NCI-H510A treated with DMSO at 0.1 percent for 48 hours (cell line): ENCODE results near the gene FGF12.

Experiments used
- DNase-seq: peaks from one replicate; lab custom pipeline; 2025; lab: John Stamatoyannopoulos, UW

The FGF12 gene

DNA sequence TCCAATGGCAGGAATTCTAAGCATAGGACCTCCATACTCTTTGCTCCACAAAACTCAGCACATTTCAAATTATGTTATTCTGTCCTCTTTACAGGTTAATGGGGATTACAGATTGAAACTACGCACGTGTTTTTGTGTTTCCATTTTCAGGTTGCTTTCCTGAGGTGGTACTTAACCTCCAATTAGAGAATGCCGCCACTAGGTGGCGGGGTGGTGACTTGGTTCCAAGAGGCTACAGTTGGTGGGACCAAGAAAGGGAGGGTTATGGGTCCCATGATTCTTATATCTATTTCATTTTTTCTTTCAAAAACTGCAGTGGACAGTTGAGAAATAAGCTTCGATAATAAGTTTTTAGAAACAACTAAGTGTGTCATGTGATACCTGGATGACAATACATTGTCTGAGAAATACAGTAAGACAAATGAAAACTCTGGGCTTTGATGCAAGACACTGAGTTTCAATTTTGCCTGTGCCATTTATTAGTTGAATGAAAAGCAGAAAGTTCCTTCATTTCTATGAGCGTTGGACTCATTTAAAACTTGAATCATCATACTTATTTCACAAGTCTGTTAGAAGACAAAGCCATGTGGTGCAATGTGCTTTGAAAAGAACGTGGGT is 539.0 kb downstream of the FGF12 start:
- DNase-seq, result no peak

GRCh38 chr3:192187485-192188051 is 539.8 kb downstream of the FGF12 start:
- no peak for DNase-seq

- DNase-seq, result no peak
Observed at GRCh38 chr3:192186498-192186897, 540.8 kb downstream of the FGF12 start.

DNA sequence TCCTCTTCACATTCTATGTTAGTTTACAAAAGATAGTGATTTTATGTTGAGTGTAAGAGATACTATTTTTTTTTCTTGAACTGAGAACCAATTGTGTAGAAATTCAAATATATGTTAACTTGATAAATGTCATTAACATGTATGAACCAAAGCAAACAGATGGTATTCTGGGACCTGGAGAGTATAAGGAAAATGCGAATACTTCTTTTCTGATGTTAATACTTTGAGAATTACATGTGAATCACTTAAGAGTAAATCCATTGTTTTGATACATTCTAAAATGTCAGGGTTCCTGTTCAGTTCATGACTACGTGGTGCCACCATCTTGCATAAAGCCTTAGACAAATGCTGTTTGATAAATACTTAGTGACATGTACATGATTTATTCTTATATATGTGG is 541.3 kb downstream of the FGF12 start:
- no peak for DNase-seq

GRCh38 chr3:192183109-192183508 is 544.2 kb downstream of the FGF12 start:
- no peak for DNase-seq

GRCh38 chr3:192181151-192181550 is 546.2 kb downstream of the FGF12 start:
- DNase-seq, result no peak

DNA sequence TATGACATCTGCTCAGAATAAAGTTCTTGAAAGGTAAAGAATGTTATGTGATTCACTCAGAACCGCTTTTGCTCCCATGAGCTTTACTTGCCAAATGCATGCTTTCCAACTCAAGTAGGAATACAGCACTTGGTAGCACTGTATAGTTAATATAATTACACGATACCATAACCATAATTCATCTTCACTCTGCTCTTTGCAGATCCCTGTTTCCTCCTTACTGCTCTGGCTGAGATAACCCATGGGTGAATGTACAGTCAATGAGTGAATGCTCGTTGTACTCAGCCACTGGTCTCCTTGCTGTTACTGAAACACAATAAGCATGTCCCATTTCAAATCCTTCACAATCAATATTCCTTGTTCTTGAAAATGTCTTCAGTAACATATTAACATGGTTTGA is 550.0 kb downstream of the FGF12 start:
- no peak for DNase-seq

GRCh38 chr3:192174283-192174682 is 553.1 kb downstream of the FGF12 start:
- no peak for DNase-seq

DNA sequence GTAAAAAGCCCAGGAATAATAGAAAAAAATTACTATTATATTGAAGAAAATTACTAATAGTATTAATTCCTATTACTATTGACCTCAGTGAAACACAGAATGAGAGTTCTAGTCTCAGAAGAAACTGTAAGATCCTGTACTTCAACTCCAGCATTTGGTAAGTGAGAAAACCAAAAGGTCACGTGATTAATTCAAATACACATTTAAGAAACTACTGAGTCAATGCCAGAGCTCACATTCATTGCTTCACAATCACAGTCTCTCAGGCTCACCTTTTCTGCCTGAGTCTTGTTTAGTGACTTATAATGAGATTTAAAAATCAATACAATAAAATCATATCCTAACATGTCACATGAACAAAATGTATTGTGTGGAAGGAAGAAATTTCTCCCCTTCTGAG is 556.1 kb downstream of the FGF12 start:
- DNase-seq, result no peak

GRCh38 chr3:192170659-192171058 is 556.7 kb downstream of the FGF12 start:
- no peak for DNase-seq

DNA sequence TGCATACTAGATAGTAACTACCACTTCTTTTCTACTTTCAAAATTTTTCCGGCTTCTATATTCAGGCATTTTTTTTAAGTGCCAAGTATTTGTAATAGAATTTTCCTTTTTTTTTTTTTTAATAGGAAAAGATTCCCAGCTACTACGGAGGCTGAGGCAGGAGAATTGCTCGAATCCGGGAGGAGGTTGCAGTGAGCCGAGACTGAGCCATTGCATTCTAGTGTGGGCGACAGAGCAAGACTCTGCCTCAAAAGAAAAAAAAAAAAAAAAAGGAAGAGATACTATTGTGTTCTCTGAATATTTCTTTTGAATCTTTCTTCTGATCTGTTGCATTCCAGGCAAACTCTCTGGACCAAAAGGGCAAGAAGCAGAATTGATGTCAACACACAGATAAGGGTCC is 557.3 kb downstream of the FGF12 start:
- no peak for DNase-seq

DNA sequence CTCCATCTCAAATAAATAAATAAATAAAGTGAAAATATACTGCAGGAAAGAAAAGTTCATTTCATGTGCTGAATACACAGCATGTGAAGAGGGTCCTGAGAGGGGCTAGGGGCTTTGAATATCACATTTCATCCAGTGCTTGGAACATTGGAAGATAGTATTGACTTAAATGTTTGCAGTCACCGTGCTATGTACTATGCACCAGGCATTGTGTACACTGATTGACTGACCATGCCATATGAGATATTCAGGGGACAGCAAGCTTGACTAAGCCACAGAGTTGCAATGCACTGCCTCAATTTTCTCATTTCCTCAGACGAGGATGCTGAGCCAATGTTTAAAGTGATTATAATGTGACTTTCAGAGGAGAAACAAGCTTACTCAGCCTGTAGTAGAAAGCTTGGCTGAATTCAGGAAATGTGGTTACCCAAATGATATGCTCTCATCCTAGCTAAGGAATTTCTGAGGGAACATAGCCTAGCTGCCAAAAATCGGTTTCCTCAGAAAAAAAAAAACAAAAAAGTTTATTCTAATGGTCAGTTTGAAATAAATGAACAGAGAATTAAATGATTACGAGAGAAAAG is 557.9 kb downstream of the FGF12 start:
- no peak for DNase-seq

- no peak for DNase-seq
Observed at GRCh38 chr3:192168202-192168601, 559.1 kb downstream of the FGF12 start.

DNA sequence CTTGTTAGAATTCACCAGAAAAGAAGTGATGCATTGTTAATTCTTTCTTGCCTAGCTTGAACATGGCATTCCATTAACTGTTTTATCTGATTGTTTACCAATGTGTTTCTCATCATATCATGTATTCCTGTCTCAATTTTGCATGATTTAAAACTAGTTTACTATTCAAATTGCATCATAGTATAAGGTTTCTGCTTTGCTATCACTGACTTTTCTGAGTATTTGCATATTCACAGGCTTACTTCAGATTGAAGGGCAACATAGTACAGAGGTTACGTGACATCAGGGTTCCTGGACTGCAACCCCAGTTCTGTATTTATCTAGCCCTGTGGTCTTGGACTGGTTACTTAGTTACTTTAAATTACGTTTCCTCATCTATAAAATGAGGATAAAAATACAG is 561.8 kb downstream of the FGF12 start:
- no peak for DNase-seq

GRCh38 chr3:192161661-192162060 is 565.7 kb downstream of the FGF12 start:
- DNase-seq, result no peak

DNA sequence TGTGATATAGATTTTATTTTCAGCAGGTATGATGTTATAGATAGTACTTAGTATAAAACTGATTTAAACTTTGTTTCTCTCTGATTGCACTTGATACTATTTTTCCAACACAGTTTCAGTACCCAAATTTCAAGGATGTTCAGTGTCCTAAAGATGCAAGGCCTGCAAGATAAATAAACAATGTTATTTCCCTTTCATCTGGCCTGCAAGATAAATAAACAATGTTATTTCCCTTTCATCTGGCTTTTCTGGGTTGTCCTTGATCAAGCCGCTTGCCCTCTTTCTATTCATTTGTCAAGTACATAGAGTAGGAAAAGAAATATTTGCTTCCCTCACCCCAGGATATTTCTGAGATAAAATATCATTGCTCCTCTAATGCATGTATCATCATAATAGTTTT is 571.0 kb downstream of the FGF12 start:
- peak; percentile 34 for DNase-seq

GRCh38 chr3:192155194-192155593 is 572.1 kb downstream of the FGF12 start:
- DNase-seq, result no peak

- DNase-seq, result no peak
Observed at GRCh38 chr3:192133271-192133670, 594.1 kb downstream of the FGF12 start.

DNA sequence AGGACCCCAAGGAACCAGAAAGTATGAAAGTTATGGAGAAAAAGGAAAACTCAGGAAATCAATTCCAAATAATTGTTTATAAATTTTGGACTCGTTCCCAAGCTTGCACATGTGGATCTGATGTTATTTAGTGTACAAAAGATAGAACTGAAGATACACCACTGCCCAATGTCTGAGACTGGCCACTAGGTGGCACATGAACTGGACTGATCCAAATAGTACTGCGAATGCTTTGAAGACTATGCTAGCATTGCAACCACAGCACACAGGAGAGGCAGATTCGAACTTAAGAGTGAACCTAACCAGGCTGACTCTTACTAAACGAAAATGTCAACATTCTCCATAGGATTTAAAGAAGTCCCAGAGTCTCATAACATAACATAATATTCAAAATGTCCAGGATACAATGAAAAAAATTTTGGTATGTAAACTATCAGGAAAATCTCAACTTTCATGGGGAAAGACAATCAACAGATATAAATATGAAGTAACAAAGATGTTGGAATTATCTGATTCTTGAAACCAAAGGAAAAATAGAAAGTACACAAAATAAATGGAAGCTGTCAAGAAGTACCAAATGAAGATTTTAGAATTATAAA is 596.7 kb downstream of the FGF12 start:
- DNase-seq, result peak; percentile 32

GRCh38 chr3:192129586-192129985 is 597.8 kb downstream of the FGF12 start:
- DNase-seq, result no peak

DNA sequence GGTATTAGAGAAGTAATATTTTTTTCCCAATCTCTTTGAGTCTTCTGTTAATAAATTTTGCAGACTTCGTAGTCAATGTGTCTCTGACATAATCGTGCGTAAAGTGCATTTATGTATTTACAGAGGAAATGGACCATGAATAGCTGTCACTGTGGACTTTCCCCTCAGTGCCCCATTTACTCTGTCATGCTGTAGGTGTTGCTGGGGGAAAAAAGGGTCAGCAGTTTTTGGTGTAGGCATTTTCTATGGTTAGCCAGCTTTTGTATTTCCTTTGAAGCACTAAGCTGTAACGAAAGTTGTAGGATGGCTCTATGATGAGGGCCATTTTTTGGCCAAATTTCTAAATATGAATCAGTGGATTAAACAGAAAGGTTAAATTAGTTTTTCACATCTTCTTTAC is 598.4 kb downstream of the FGF12 start:
- peak; percentile 27 for DNase-seq

DNA sequence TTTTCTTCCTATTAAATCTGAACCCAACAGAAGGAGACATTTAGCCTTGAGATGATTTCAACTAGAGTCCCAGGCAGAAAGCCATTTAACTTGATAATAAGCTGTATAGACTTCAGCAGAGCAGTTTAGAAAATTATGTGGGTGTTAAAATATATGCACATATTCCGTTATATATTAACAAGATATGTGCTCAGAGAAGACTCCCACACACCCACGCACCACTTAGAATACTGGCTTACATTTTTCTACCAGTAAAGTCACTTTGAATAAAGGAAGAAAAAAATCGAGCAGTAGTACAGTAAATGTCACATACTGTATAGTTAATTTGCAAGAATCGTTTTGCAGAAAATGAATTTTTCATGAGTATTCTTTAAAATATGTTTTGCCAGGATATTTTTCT is 599.3 kb downstream of the FGF12 start:
- DNase-seq, result no peak

GRCh38 chr3:192122832-192123594 is 604.3 kb downstream of the FGF12 start:
- no peak for DNase-seq
